Esophagus squamous epithelium (tissue), 5 donors: ENCODE measurements around the gene ROR2. TPM values are rescaled to one million over a fixed set of nuclear protein-coding genes. Genes with fewer than 3 reads are reported as not detected.

ENCODE experiments used
- DNase-seq: peaks from one replicate; lab custom pipeline; 2025; lab: John Stamatoyannopoulos, UW
- H3K27ac ChIP-seq, 4 donors: fragments of 200-600 bp; sonication (generic); one replicate each; pipeline ENCODE4 v1.5.1; 2016 to 2019; ENCODE audit warnings: mild to moderate bottlenecking in 1 of 4
- H3K27me3 ChIP-seq, 4 donors: fragments of 200-600 bp; sonication (generic); 1 replicate in 3 of 4; 2 replicates in 1 of 4; pipeline versions ENCODE4 v1.5.1 to v1.6.0; 2017 to 2021; ENCODE audit warnings: antibody characterized with exemption in 1 of 4
- H3K36me3 ChIP-seq, 3 donors: fragments of 200-600 bp; sonication (generic); one replicate each; pipeline ENCODE4 v1.5.1; 2016 to 2019
- H3K4me1 ChIP-seq, 3 donors: fragments of 200-600 bp; sonication (generic); one replicate each; pipeline ENCODE4 v1.5.1; 2017 to 2019
- H3K4me3 ChIP-seq, 4 donors: fragments of 200-600 bp; sonication (generic); 1 replicate in 3 of 4; 2 replicates in 1 of 4; pipeline ENCODE4 v1.5.1; 2016 to 2019; ENCODE audit warnings: mild to moderate bottlenecking in 2 of 4, moderate library complexity in 1 of 4
- H3K9me3 ChIP-seq, 3 donors: fragments of 200-600 bp; sonication (generic); one replicate each; pipeline ENCODE4 v1.5.1; 2016 to 2019
- POLR2A ChIP-seq, 4 donors: fragments of 450-650 bp; IDR thresholded peaks; one replicate each; pipeline ENCODE4 v1.6.1; 2017; ENCODE audit warnings: antibody characterized with exemption in 4 of 4, mild to moderate bottlenecking in 4 of 4, moderate library complexity in 3 of 4
- WGBS, 2 donors: methylation state at CpG; one replicate each; pipeline ENCODE4 v1.1.5; 2018; 5-methylcytosine and 5-hydroxymethylcytosine counted together
- intact Hi-C: fragments of 100-400 bp; cut with DNase I; formaldehyde crosslinking; loops from one replicate; pipeline ENCODE4 v1.15.0; 2022
- total RNA-seq, 4 donors: library from RNA; depleted of rRNA; stranded (reverse); fragments of >200 nt; gene quantifications; one replicate each; pipeline ENCODE4 v1.1.0, GENCODE V29; 2016
- TF ChIP-seq, protein P1 (sequence below), 6 experiments: fragments of 450-650 bp in 4 of 6; fragments of 200-600 bp in 2 of 6; sonication (generic) in 2 of 6; IDR thresholded peaks; one replicate each; pipeline ENCODE4 v1.5.1; 2016 to 2019; ENCODE audit warnings: antibody characterized with exemption in 6 of 6, mild to moderate bottlenecking in 4 of 6, moderate library complexity in 4 of 6
- donor health status: DM: yes; HTN: yes; CAD: no.

Gene ROR2
- total RNA-seq, 4 donors from 2014 or later: 0.68 to 12.6 (median 3.7) TPM

DNA sequence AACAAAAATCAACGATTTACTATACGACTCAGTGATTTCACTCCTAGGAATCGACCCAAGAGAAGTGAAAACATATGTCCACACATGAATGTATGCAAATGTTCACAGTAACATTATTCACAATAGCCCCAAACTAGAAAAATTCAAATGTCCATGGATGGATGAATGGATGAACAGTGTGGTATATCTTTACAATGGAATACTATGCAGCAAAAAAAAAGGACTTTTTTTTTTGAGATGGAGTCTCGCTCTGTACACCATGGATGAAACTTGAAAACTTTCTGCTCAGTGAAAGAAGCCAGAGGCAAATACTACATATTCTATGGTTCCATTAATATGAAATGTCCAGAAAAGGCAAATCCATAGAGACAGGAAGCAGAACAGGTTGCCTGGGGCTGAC lies 233.8 kb downstream of the ROR2 start:
- 90 to 95% methylated on average over 4 of the region's 4 CpGs for WGBS, 2 donors

DNA sequence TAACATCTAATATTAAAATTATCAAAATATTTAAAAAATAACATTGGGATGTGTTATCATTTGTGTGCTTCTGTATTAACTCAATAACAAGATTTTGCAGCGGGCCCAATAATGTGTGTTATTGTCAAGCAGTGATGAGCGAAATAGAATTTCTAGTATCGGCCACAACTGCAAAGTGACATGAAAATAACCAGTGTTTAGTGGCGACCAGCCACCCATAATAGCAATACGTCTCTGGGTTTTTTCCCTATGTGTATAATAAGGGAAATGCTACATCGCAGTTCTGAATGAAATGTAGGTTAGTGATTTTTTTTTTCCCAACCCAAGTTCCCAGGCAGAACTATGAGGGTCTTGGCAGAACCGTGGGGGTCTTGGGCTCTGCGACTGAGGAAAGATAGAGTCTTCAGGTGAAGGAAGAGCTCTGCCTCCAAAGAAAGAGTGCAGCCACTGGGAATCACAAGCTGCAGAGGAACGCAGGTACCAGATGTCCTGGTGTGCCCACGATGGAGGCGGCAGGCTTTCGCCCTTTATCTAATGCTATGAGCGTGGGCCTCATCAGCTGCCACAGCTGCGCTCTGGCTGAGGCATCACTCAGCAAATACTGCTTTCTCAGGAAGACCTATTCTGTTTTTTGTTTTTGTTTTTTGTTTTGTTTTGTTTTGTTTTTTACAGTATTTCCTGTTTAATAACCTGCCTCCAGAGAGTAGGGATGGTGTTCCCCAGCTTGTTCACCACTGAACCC lies 235.0 kb downstream of the ROR2 start:
- H3K27ac ChIP-seq: peak overlapping the region in 1 of 4 donors; percentile 48
- no peak for DNase-seq
- no peaks in the 10 kb centered on the region for H3K9me3 ChIP-seq
- H3K27me3 ChIP-seq: peaks cover 0 to 68% (median 0%) of the 10 kb centered on the region in 4 donors
- WGBS, 2 donors: 76 to 90% methylated on average over 14 of the region's 14 CpGs
- no peaks in the 10 kb centered on the region for H3K36me3 ChIP-seq
- H3K4me1 ChIP-seq: peaks cover 3 to 22% (median 4%) of the 10 kb centered on the region in 3 donors
- H3K4me3 ChIP-seq: peak overlapping the region in 1 of 4 donors; percentile 38
- TF ChIP-seq, protein P1, sequence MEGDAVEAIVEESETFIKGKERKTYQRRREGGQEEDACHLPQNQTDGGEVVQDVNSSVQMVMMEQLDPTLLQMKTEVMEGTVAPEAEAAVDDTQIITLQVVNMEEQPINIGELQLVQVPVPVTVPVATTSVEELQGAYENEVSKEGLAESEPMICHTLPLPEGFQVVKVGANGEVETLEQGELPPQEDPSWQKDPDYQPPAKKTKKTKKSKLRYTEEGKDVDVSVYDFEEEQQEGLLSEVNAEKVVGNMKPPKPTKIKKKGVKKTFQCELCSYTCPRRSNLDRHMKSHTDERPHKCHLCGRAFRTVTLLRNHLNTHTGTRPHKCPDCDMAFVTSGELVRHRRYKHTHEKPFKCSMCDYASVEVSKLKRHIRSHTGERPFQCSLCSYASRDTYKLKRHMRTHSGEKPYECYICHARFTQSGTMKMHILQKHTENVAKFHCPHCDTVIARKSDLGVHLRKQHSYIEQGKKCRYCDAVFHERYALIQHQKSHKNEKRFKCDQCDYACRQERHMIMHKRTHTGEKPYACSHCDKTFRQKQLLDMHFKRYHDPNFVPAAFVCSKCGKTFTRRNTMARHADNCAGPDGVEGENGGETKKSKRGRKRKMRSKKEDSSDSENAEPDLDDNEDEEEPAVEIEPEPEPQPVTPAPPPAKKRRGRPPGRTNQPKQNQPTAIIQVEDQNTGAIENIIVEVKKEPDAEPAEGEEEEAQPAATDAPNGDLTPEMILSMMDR (IDR thresholded peaks at IDR 0.05): no peak
- no peak for TF ChIP-seq POLR2A (IDR thresholded peaks at IDR 0.05)
- intact Hi-C loops: no loop called here

More for the DNA sequence above, 233.8 kb downstream of the ROR2 start:
- intact Hi-C loops: no loop called here
- Histone ChIP-seq H3K9me3 (no peaks in the 10 kb centered on the region), H3K4me1 (peaks cover 3 to 31% (median 4%) of the 10 kb centered on the region in 3 donors), H3K4me3 (no peak overlapping the region), H3K27me3 (peaks cover 0 to 73% (median 0%) of the 10 kb centered on the region in 4 donors), H3K36me3 (no peaks in the 10 kb centered on the region), H3K27ac (no peak overlapping the region)
- TF ChIP-seq POLR2A (IDR thresholded peaks at IDR 0.05): no peak
- TF ChIP-seq, protein P1 (IDR thresholded peaks at IDR 0.05): no peak
- DNase-seq: no peak

DNA sequence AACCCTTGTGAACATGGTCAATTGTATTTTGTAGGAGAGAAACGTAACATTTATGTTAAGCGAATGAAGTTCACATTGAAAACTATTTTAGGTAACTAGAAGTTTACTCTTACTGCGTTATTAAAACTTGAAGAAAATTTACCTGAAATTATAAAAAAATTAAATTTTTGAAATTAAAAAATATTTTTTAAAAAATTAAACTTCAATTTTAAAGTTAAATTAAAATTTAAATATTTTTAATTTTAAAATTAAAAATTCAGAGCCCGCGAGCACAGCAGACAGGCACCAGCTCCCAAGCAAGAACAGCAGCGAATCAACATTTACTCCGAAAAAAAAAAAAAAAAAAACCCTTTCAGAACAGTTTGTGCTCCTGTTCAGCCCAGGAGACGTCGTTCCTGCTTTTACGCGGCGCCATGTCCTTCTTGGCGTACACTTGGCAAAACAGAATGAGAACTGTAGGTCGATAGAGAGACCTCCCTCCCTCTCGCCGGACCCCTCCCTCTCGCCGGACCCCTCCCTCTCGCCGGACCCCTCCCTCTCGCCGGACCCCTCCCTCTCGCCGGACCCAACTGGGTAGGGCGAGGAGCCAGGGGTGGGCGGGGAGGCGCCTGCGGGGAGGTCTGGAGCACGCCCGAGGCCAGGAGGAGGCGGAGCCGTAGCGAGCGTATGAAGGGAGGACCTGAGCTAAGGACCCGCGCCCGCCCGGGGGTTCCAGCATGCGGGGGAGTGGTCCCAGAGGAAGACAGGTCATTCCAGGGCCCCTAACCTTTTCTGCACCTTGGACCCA lies 235.8 kb downstream of the ROR2 start:
- peaks cover 3 to 18% (median 4%) of the 10 kb centered on the region in 3 donors for H3K4me1 ChIP-seq
- H3K4me3 ChIP-seq: peak overlapping the region in 3 of 4 donors; percentile 32 to 60 (median 38)
- intact Hi-C loops: no loop called here
- no peak for TF ChIP-seq POLR2A (IDR thresholded peaks at IDR 0.05)
- TF ChIP-seq, protein P1 (IDR thresholded peaks at IDR 0.05): no peak
- 11 to 41% methylated on average over 21 to 24 of the region's 39 CpGs for WGBS, 2 donors
- no peak for DNase-seq
- H3K9me3 ChIP-seq: no peaks in the 10 kb centered on the region
- H3K27me3 ChIP-seq: peaks cover 0 to 64% (median 0%) of the 10 kb centered on the region in 4 donors
- H3K36me3 ChIP-seq: no peaks in the 10 kb centered on the region
- peak overlapping the region in 3 of 4 donors; percentile 33 to 53 (median 48) for H3K27ac ChIP-seq

DNA sequence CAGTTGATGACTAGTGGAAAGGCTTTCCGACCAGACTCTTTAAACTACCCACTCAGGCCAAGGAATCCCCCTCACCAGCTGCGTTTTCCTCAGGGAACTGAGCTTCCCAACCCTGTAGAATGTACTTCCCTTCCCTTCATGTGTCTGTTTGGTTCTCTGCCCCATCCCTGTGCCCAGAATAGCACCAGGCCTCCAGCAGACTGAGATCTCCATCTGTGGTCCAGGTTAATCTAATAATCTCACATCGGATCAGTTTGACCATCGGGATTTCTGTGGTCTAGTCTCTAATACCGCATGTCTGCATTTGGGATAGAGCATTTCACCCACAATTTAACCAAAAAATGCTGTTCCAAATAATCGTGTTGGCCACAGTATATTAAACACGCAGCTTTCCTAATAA lies 237.2 kb downstream of the ROR2 start:
- Histone ChIP-seq H3K27me3 (peaks cover 0 to 55% (median 0%) of the 10 kb centered on the region in 4 donors), H3K27ac (no peak overlapping the region), H3K4me3 (no peak overlapping the region), H3K36me3 (no peaks in the 10 kb centered on the region), H3K9me3 (no peaks in the 10 kb centered on the region), H3K4me1 (peaks cover 3 to 18% (median 4%) of the 10 kb centered on the region in 3 donors)
- TF ChIP-seq POLR2A (IDR thresholded peaks at IDR 0.05): no peak
- TF ChIP-seq, protein P1 (IDR thresholded peaks at IDR 0.05): no peak
- intact Hi-C loops: no loop called here
- WGBS, 2 donors: 76 to 77% methylated on average over 7 of the region's 7 CpGs
- no peak for DNase-seq
